Fibroblast of villous mesenchyme (primary cell): ENCODE results near the gene TPR. TPM values are rescaled to one million over a fixed set of nuclear protein-coding genes. Genes with fewer than 3 reads are reported as not detected.

ENCODE experiments used
- DNase-seq: peaks from one replicate; pipeline ENCODE4 v3.0.0-alpha.2; 2010; ENCODE audit warnings: low read depth
- H3K4me3 ChIP-seq: 2 replicates; pipeline ENCODE4 v1.5.1; 2011; ENCODE audit warnings: low read depth, mild to moderate bottlenecking, low read length
- CTCF ChIP-seq: IDR thresholded peaks from 2 replicates; pipeline ENCODE4 v1.5.1; 2012; ENCODE audit warnings: low read depth, mild to moderate bottlenecking, low read length; ENCODE audit not compliant: insufficient read depth
- total RNA-seq: library from RNA; depleted of rRNA; stranded (reverse); fragments of >200 nt; gene quantifications from 2 replicates; pipeline ENCODE4 v1.2.3, GENCODE V29; 2012

The TPR gene
- total RNA-seq, 1 donor = 63.5 TPM

GRCh38 chr1:186301448-186301847, 73.6 kb downstream of the TPR start:
- TF ChIP-seq CTCF = no peak

GRCh38 chr1:186300056-186300455, 75.0 kb downstream of the TPR start:
- no peak for TF ChIP-seq CTCF
- no peak overlapping the region for H3K4me3 ChIP-seq
- DNase-seq = no peak

More at GRCh38 chr1:186301448-186301847, 73.6 kb downstream of the TPR start:
- no peak overlapping the region for H3K4me3 ChIP-seq
- DNase-seq = no peak

GRCh38 chr1:186299570-186299969, 75.5 kb downstream of the TPR start:
- no peak overlapping the region for H3K4me3 ChIP-seq
- no peak for DNase-seq
- no peak for TF ChIP-seq CTCF

GRCh38 chr1:186298851-186299250, 76.2 kb downstream of the TPR start:
- no peak for TF ChIP-seq CTCF
- no peak for DNase-seq
- no peak overlapping the region for H3K4me3 ChIP-seq

GRCh38 chr1:186297439-186298045, 77.5 kb downstream of the TPR start:
- no peak overlapping the region for H3K4me3 ChIP-seq
- no peak for TF ChIP-seq CTCF
- DNase-seq = no peak

GRCh38 chr1:186295980-186296379, 79.1 kb downstream of the TPR start, which contains the start of gene PRG4:
Gene PRG4 (plus strand): TSS chr1:186296279.
- peak; percentile 8 for DNase-seq
- H3K4me3 ChIP-seq = no peak within 1 kb of the TSS
- no peak for TF ChIP-seq CTCF

GRCh38 chr1:186292875-186293274, 82.2 kb downstream of the TPR start:
- DNase-seq = no peak
- no peak for TF ChIP-seq CTCF
- H3K4me3 ChIP-seq = no peak overlapping the region
